HepG2 (cell line): ENCODE results near the gene MAN1C1. TPM values are rescaled to one million over a fixed set of nuclear protein-coding genes. Genes with fewer than 3 reads are reported as not detected.

Experiments used
- ATAC-seq: fragments of 200-7000 bp; cut with Tn5 transposase; 3 replicates; pipeline ENCODE4 v1.9.1; 2020; ENCODE audit warnings: mild to moderate bottlenecking, moderate library complexity
- BruUV-seq: library from RNA; stranded (reverse); fragments of 400-500 nt; replicated peaks from 2 replicates; lab custom pipeline; 2021; lab: Mats Ljungman, UMichigan
- CTCF ChIA-PET: fragments of 300-600 bp; formaldehyde crosslinking; extraction: SDS; loops from one replicate; lab custom pipeline; 2021; ENCODE audit warnings: low total read pairs, inconsistent platforms, low intra/inter-chr PET ratio; lab: Yijun Ruan, JAX
- POLR2A ChIA-PET: fragments of 350-600 bp; sonication (Branson Sonifier 250); formaldehyde crosslinking; loops from one replicate; lab custom pipeline; 2020; ENCODE audit warnings: antibody characterized with exemption, inconsistent platforms; lab: Yijun Ruan, JAX
- DNase-seq: peaks from one replicate; pipeline ENCODE4 v3.0.0-alpha.2; 2015; ENCODE audit warnings: low spot score
- FAIRE-seq: peaks from 3 replicates; lab custom pipeline; 2011; peaks lifted over from hg19 to GRCh38; lab: Jason Lieb, UNC
- H2AFZ ChIP-seq: one replicate; pipeline ENCODE4 v1.6.1; 2011; ENCODE audit warnings: low read length, inconsistent platforms
- H3K27ac ChIP-seq: fragments of 300-600 bp; 3 replicates; pipeline ENCODE4 v1.8.0; 2011; ENCODE audit warnings: mixed run types, mild to moderate bottlenecking, mixed read lengths, low read length, inconsistent platforms; ENCODE audit not compliant: insufficient read depth; ENCODE audit errors: extremely low read length
- H3K27me3 ChIP-seq, 2 experiments: fragments of 200-600 bp in 1 of 2; 2 replicates in 1 of 2; 3 replicates in 1 of 2; pipeline versions ENCODE4 v1.6.0 to v1.8.0; 2011; ENCODE audit warnings: low read length in 2 of 2, mild to moderate bottlenecking in 2 of 2, moderate library complexity in 2 of 2, inconsistent platforms in 1 of 2; ENCODE audit not compliant: insufficient read depth in 2 of 2, control insufficient read depth in 1 of 2
- H3K36me3 ChIP-seq, 2 experiments: fragments of 200-600 bp in 1 of 2; replicated peaks in 1 of 2; 2 replicates in 1 of 2; 3 replicates in 1 of 2; pipeline versions ENCODE4 v1.5.1 to v1.8.0; 2011; ENCODE audit warnings: low read length in 2 of 2, inconsistent platforms in 1 of 2; ENCODE audit not compliant: insufficient read depth in 2 of 2, control insufficient read depth in 1 of 2
- H3K4me1 ChIP-seq: 2 replicates; pipeline ENCODE4 v1.5.1; 2012; ENCODE audit warnings: low read length, inconsistent platforms; ENCODE audit not compliant: insufficient read depth
- H3K4me2 ChIP-seq: 2 replicates; pipeline ENCODE4 v1.6.0; 2011; ENCODE audit warnings: low read depth, low read length, inconsistent platforms
- H3K4me3 ChIP-seq, 3 experiments: fragments of 200-600 bp in 1 of 3; sonication (generic), shearing (Covaris generic) in 1 of 3; replicated peaks in 1 of 3; 2 replicates each; pipeline ENCODE4 v1.5.1; 2011 to 2016; ENCODE audit warnings: low read length in 3 of 3, inconsistent platforms in 2 of 3, low read depth in 2 of 3, mild to moderate bottlenecking in 2 of 3, control low read depth in 1 of 3, mixed read lengths in 1 of 3; ENCODE audit not compliant: insufficient read depth in 1 of 3
- H3K79me2 ChIP-seq: one replicate; pipeline ENCODE4 v1.6.1; 2011; ENCODE audit warnings: low read length, inconsistent platforms; ENCODE audit not compliant: insufficient read depth
- H3K9ac ChIP-seq: 2 replicates; pipeline ENCODE4 v1.6.0; 2011; ENCODE audit warnings: mild to moderate bottlenecking, low read depth, low read length, inconsistent platforms; ENCODE audit not compliant: insufficient read depth
- H3K9me3 ChIP-seq: 2 replicates; pipeline ENCODE4 v1.5.1; 2012; ENCODE audit warnings: mild to moderate bottlenecking, low read length
- H4K20me1 ChIP-seq: 2 replicates; pipeline ENCODE4 v1.6.0; 2011; ENCODE audit warnings: inconsistent platforms, mild to moderate bottlenecking, low read length, moderate library complexity; ENCODE audit not compliant: insufficient read depth
- EEA1 ChIP-seq: sonication (generic); formaldehyde crosslinking; IDR thresholded peaks from 2 replicates; pipeline ENCODE4 v1.5.1; 2020; ENCODE audit warnings: mild to moderate bottlenecking, missing genetic modification reagents, borderline replicate concordance
- EHMT2 ChIP-seq: fragments of 200-600 bp; sonication (generic); IDR thresholded peaks from 2 replicates; pipeline ENCODE4 v1.7.0; 2017; ENCODE audit warnings: antibody characterized with exemption, low read depth, low read length, borderline replicate concordance
- PLSCR1 ChIP-seq: sonication (generic); formaldehyde crosslinking; IDR thresholded peaks from 2 replicates; pipeline ENCODE4 v1.5.0; 2020; ENCODE audit warnings: missing genetic modification reagents, mild to moderate bottlenecking, borderline replicate concordance
- PRDM4 ChIP-seq: sonication (generic); formaldehyde crosslinking; IDR thresholded peaks from 2 replicates; pipeline ENCODE4 v1.9.0; 2021; ENCODE audit warnings: missing genetic modification reagents, borderline replicate concordance
- SCMH1 ChIP-seq: sonication (generic); formaldehyde crosslinking; IDR thresholded peaks from 2 replicates; pipeline ENCODE4 v1.9.0; 2021; ENCODE audit warnings: missing genetic modification reagents, mild to moderate bottlenecking, borderline replicate concordance
- SIX1 ChIP-seq: sonication (generic); formaldehyde crosslinking; IDR thresholded peaks from 2 replicates; pipeline ENCODE4 v1.4.0; 2020; ENCODE audit warnings: missing genetic modification reagents, borderline replicate concordance
- ZNF572 ChIP-seq: sonication (generic); formaldehyde crosslinking; IDR thresholded peaks from 2 replicates; pipeline ENCODE4 v1.5.1; 2020; ENCODE audit warnings: mild to moderate bottlenecking, missing genetic modification reagents
- WGBS: methylation state at CpG from one replicate; pipeline ENCODE4 v1.1.6; 2017; ENCODE audit warnings: low lambda C conversion rate; 5-methylcytosine and 5-hydroxymethylcytosine counted together
- in situ Hi-C: cut with HindIII; loops from 2 replicates; pipeline ENCODE4 v1.10.0; 2017; ENCODE audit warnings: low pct_unique_long_range_greater_than_20kb; ENCODE audit not compliant: extremely low pct_ligation_motif_present
- intact Hi-C: fragments of 100-400 bp; cut with micrococcal nuclease; formaldehyde crosslinking; loops from one replicate; pipeline ENCODE4 v1.10.0; 2022; ENCODE audit not compliant: unreplicated experiment
- polyA plus RNA-seq, 8 experiments: library from polyadenylated mRNA; depleted of rRNA in 3 of 8; stranded (reverse) in 7 of 8; unstranded in 1 of 8; fragments of >200 nt; fragmentation: Illumina TruSeq in 4 of 8; extraction: Trizol in 4 of 8; gene quantifications; 2 replicates each; pipeline versions ENCODE4 v1.2.1 to v1.2.3, GENCODE V29; 2011 to 2016; ENCODE audit warnings: low read depth in 4 of 8, missing spikeins in 1 of 8, mixed read lengths in 1 of 8; ENCODE audit not compliant: insufficient read depth in 1 of 8
- total RNA-seq, 5 experiments: library from RNA; depleted of rRNA; stranded (reverse); fragments of >200 nt; fragmentation: Illumina TruSeq; extraction: Trizol; gene quantifications; 2 replicates each; pipeline ENCODE4 v1.2.3, GENCODE V29; 2016; ENCODE audit warnings: low read depth in 1 of 5
- TF ChIP-seq, protein P1 (sequence below): sonication (generic); formaldehyde crosslinking; IDR thresholded peaks from 2 replicates; pipeline ENCODE4 v1.5.1; 2020; ENCODE audit warnings: missing genetic modification reagents, mild to moderate bottlenecking, borderline replicate concordance
- TF ChIP-seq, protein P2 (sequence below): IDR thresholded peaks from 2 replicates; pipeline ENCODE4 v1.6.1; 2012; ENCODE audit warnings: low read depth, low read length, improper control_type of control experiment
- TF ChIP-seq, protein P3 (sequence below), 2 experiments: sonication (generic) in 1 of 2; formaldehyde crosslinking in 1 of 2; IDR thresholded peaks; 2 replicates each; pipeline versions ENCODE4 v1.4.0 to v1.6.1; 2018 to 2020; ENCODE audit warnings: missing genetic modification reagents in 2 of 2, borderline replicate concordance in 1 of 2, low read depth in 1 of 2, mild to moderate bottlenecking in 1 of 2, missing biosample characterization in 1 of 2
- TF ChIP-seq, protein P4 (sequence below): sonication (generic); formaldehyde crosslinking; IDR thresholded peaks from 2 replicates; pipeline ENCODE4 v1.8.0; 2022; ENCODE audit warnings: mild to moderate bottlenecking, missing genetic modification reagents, moderate library complexity

Gene MAN1C1
- total and polyA plus RNA-seq, 2 of the 13 experiments (the other 11 are each of a cell fraction or from before 2014, with no cell fraction given) = 0.18 to 0.49 TPM

- Histone ChIP-seq H3K4me1 (peaks cover 11% of the 10 kb centered on the region), H3K9ac (no peak overlapping the region), H4K20me1 (no peaks in the 10 kb centered on the region), H3K27me3 (peaks cover 13 to 60% of the 10 kb centered on the region in 2 experiments), H3K9me3 (no peaks in the 10 kb centered on the region), H2AFZ (no peak overlapping the region), H3K36me3 (no peaks in the 10 kb centered on the region), H3K4me2 (no peak overlapping the region), H3K4me3 (no peak overlapping the region), H3K27ac (no peak overlapping the region), H3K79me2 (no peaks in the 10 kb centered on the region)
- FAIRE-seq (no peak), DNase-seq (no peak), ATAC-seq (no peak)
- BruUV-seq = no TSS peak
- intact Hi-C loops = no loop called here
- POLR2A ChIA-PET = no interaction called here
- CTCF ChIA-PET = no interaction called here
- WGBS = 42% methylated on average over 4 of the region's 4 CpGs
- in situ Hi-C loops = loop anchor here (25.0 kb wide), 1 partner anchor 191 kb away; the partner anchor contains the start of genes MTFR1L and SELENON
- TF ChIP-seq PRDM4 (CRISPR knock-in tag) (no peak), EHMT2 (no peak), SCMH1 (no peak), EEA1 (CRISPR knock-in tag) (no peak), SIX1 (CRISPR knock-in tag) (no peak), ZNF572 (CRISPR knock-in tag) (no peak), PLSCR1 (CRISPR knock-in tag) (no peak)
- TF ChIP-seq, protein P1, sequence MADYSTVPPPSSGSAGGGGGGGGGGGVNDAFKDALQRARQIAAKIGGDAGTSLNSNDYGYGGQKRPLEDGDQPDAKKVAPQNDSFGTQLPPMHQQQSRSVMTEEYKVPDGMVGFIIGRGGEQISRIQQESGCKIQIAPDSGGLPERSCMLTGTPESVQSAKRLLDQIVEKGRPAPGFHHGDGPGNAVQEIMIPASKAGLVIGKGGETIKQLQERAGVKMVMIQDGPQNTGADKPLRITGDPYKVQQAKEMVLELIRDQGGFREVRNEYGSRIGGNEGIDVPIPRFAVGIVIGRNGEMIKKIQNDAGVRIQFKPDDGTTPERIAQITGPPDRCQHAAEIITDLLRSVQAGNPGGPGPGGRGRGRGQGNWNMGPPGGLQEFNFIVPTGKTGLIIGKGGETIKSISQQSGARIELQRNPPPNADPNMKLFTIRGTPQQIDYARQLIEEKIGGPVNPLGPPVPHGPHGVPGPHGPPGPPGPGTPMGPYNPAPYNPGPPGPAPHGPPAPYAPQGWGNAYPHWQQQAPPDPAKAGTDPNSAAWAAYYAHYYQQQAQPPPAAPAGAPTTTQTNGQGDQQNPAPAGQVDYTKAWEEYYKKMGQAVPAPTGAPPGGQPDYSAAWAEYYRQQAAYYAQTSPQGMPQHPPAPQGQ (CRISPR knock-in tag) = no peak
- TF ChIP-seq, protein P2, sequence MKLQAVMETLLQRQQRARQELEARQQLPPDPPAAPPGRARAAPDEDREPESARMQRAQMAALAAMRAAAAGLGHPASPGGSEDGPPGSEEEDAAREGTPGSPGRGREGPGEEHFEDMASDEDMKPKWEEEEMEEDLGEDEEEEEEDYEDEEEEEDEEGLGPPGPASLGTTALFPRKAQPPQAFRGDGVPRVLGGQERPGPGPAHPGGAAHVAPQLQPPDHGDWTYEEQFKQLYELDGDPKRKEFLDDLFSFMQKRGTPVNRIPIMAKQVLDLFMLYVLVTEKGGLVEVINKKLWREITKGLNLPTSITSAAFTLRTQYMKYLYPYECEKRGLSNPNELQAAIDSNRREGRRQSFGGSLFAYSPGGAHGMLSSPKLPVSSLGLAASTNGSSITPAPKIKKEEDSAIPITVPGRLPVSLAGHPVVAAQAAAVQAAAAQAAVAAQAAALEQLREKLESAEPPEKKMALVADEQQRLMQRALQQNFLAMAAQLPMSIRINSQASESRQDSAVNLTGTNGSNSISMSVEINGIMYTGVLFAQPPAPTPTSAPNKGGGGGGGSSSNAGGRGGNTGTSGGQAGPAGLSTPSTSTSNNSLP = no peak
- TF ChIP-seq, protein P3, sequence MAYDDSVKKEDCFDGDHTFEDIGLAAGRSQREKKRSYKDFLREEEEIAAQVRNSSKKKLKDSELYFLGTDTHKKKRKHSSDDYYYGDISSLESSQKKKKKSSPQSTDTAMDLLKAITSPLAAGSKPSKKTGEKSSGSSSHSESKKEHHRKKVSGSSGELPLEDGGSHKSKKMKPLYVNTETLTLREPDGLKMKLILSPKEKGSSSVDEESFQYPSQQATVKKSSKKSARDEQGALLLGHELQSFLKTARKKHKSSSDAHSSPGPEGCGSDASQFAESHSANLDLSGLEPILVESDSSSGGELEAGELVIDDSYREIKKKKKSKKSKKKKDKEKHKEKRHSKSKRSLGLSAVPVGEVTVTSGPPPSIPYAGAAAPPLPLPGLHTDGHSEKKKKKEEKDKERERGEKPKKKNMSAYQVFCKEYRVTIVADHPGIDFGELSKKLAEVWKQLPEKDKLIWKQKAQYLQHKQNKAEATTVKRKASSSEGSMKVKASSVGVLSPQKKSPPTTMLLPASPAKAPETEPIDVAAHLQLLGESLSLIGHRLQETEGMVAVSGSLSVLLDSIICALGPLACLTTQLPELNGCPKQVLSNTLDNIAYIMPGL (CRISPR knock-in tag; IDR thresholded peaks at IDR 0.05; ENCODE audit: borderline replicate concordance in 1 of 2, low read depth in 1 of 2) = no peak
- TF ChIP-seq, protein P4, sequence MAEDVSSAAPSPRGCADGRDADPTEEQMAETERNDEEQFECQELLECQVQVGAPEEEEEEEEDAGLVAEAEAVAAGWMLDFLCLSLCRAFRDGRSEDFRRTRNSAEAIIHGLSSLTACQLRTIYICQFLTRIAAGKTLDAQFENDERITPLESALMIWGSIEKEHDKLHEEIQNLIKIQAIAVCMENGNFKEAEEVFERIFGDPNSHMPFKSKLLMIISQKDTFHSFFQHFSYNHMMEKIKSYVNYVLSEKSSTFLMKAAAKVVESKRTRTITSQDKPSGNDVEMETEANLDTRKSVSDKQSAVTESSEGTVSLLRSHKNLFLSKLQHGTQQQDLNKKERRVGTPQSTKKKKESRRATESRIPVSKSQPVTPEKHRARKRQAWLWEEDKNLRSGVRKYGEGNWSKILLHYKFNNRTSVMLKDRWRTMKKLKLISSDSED (CRISPR knock-in tag) = no peak
Measured at GRCh38 chr1:25620701-25621350, 4.2 kb downstream of the MAN1C1 start.
